Activated T-cell treated with anti-CD3 and anti-CD28 coated beads for 48 hours (primary cell): ENCODE measurements around the gene ENOX1.

Source experiments
- DNase-seq: peaks from one replicate; pipeline ENCODE4 v3.0.0-alpha.2; 2020; ENCODE audit warnings: low read depth

Gene ENOX1

DNA sequence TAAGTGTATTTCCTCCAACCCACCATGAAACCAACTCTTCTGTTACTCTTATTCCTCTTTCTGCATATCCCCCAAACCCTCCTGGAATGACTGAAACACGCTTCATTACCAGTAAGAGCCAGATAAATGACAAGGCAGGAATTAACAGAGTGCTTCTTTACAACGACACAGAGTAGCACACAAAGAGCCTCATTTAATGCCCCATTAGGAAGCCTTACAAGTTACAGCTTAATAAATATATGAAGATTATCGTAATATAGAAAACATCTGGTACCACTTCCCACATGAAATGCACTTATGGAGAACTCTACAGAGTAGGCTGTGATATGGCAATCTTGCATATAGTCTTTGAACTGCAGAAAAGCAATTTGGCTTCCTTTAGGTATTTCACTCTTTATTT lies 116.8 kb downstream of the ENOX1 start:
- no peak for DNase-seq

DNA sequence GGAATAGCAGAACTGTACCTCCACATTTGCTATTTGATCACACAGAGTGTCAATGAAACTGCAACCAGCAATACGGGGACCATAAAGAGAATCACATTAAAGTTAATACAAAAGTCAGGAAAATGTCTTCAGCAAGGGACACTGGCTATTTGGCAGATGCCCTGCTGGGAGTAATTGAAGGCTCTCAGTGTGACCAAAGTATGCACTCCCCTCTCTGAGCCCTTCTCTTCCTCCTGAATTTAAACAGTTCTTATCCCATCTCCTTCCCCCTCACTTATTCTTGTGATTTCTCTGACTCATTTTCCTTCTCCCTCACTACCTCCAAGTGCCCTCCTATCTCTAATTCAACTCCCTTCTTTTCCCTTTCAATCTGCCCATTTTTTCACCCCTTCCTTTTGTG lies 117.7 kb downstream of the ENOX1 start:
- DNase-seq = no peak

DNA sequence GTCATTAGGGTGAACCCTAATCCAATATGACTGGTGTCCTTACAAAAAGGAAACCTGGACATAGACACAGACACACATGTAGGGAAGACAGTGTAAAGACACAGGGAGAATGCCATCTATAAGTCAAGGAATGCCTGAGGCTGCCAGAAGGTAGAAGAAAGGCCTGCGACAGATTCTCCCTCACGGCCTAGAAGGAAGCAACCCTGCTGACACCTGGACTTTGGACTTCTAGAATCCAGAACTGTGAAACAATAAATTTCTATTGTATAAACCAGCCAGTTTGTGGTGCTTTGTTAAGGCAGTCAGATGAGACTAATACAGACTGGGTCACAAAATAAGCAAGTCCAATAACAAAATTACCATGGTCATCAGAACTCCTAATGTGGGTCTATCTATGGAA lies 120.4 kb downstream of the ENOX1 start:
- DNase-seq = no peak

DNA sequence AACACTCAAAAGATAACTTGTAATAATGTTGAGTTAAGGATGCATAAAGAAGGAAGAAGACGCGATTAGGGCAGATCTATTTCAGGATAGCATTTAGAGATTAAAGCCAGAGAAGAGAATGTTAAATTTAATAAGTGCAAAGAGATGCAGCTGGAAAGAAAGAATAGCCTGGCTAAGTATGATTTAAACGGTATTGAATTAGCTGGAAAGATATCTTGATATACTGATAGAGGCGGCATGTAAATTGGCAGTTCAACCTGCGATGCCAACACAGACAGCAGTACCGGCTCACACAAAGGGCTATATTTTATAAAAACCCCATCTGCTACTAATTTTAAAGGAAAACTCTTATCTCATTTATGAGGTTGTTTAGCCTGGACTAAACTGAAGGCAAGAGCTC lies 121.4 kb downstream of the ENOX1 start:
- DNase-seq = no peak

DNA sequence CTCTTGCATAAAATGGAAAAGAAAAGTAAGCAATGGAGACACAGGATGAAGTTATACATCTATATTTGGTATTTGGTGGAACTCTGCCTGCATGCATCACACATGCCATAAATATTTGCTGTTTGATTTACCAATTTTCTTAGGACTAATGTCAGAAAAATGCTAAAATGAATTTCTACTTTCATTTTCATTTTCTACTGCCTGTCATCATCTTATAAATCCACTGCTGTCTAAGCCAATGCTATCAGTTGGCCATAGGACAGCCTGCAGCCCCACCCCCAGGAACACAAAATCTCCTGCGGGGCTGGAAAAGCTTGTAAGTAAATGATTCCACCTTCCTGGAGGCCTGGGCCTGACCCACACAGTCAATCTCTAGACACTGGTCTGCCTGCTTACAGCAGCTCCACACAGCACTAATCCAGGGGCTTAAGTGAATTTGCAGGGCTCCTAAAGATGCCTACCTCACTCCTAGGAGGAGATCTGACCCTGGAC lies 122.0 kb downstream of the ENOX1 start:
- DNase-seq = no peak

DNA sequence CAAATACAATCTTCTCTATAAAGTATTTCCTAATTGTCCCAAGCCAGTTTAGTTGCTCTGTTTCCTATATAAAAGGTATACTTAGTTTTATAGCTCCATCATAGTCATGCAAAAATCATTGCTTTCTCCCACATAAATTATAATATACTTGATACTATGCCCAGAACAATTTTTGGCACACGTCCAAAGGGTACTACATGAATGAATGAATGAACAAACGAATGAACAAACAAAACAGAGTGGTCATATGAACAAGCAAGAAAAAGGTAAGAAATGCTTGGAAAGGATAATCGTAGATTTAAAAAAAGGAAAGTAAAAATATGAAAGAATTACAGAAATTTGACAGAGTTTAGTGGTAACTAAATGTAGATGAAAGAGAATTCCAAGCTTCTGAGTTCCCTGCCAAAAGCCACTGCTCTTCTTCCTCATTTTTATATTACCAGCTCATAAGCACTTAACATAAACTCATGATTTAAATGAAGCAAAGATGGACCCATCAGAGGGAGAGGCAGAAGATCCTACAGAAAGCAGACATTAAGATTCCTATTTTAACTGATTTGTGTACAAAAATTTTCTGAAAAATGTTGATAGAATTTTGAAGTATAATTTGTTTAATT lies 123.2 kb downstream of the ENOX1 start:
- no peak for DNase-seq

DNA sequence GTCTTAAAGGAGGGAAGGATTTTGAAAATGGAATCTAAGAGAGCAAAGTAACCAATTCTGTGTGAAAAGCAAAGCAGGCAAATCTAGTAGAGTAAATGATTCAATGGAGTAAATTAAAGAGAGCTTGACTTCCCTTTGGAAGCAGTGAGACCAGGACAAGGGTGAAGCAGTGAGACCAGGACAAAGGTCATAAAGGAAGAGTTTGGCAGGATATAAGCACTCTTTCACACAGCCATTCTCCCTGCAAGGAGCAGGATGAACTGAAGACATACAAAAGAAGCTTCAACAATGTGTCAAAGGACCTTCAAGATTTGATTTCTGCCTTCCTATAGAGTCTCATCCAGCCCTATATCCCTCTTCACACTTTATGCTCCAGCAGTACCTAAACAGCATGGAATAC lies 123.8 kb downstream of the ENOX1 start:
- no peak for DNase-seq

DNA sequence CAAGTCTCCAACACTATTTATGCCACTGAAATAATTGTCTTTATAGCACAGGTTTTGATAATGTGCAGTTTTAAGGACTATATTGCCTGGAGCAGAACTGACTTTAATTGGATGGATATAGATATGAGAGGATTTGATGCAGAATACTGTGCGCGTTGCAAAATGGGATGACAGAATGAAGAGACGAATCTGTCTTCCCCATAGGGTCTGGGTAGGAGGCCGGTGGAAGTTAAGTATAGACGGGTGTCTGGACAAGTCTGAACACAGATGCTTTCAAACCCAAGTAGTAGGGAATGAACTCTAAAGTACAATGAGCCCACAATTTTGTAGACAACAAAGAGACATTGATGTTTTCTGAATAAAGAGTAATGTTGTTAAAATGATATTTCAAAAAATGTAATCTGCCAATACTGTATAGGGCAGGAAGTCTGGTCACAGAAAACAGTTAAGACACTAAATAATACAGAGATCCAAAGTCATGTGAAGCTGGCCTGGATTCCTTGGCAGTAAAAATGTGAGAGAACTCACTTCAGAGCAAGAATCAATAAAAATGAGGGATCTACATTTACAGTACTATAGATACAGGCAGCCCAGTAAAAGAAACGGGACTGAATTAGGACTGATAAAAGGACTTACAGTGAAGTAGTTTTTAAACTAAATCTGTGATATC lies 125.5 kb downstream of the ENOX1 start:
- no peak for DNase-seq

DNA sequence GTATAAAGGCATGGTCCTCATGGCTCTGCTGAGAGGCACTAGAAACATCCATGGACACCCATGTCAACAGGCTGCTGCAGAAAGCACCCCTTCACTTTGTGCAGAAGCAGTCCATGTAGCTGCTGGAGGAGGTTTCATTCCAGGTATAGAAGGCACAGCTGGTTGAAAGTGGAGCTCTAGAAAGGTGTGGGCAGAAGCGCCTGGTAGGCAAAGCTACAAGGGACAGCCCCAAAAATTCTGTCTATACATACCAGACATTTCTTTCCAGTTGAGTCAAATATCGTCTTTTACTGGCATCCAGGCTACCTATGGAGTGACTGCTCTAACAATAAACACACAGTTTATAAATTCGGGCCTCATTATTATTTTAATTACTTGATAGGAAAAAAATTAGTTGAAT lies 129.3 kb downstream of the ENOX1 start:
- no peak for DNase-seq

DNA sequence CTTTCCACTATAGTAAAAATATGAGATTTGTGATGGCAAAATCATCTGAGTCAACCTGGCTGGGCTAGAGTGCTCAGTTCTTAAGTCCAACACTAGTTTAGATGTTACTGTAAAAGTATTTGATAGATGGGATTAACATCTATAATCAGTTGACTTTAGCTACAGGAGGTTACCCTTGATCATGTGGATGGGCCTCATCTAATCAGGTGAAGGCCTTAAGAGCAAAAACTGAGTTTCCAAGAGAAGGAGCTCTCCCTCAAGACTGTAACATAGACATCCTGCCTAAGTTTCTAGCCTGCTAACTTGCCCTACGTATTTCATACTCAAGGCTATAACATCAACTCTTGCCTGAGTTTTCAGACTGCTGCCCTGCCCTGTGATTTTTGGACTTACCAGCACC lies 132.8 kb downstream of the ENOX1 start:
- DNase-seq = no peak

DNA sequence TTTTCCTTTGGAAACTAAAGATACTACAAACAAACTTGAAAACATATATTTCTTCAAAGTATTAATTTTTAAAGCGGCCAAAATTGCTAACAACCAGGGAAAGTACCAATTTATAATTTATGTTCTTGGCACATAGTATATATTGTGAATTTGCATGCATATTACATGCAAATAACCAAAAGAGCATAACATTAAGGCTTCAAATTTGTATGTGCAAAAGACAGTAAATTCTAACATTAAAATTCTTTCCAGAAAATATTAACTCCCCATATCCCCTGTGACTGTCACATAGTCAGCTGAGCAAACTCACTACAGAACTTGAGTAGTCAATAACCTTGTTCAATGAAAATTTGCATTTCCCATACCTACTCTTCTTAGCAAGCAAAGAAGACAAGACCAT lies 133.4 kb downstream of the ENOX1 start:
- DNase-seq = no peak

DNA sequence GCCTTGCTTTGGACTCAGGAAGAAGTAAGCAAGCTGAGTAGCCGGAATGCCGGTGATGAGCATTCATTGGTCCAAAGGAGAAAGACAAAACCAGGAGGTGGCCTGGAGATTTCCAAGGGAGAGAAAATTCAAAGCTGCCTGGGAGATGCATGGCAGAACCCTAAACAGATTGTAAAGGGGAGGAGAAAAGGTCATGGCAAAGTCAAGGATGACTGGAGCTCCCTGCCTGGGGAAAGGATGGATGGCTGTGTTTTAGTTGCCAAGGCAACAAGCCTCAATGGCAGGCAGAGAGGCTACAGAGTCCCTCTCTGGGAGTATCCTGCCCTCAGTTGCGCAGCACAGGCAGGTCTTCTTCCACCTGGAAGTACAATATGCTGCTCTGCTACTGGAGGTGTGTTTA lies 134.0 kb downstream of the ENOX1 start:
- no peak for DNase-seq

DNA sequence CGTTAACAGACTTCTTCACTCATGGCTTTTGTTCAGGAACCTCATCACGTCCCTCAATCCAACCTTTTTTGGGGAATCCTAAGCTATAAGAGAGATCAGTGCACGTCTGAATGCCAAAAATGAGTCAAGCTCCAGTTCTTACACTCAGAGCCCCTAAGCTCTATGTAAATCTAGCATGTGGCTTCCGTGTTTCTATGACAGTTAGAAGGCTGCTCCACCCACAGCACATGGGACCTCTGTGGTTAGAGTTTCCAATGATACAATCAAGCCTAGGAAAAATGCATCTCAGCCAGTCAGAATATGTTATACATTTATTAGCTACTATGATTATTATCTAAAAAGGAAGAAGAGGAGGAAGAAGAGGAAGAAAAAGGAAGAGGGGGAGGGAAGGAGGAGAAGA lies 135.9 kb downstream of the ENOX1 start:
- DNase-seq = no peak

DNA sequence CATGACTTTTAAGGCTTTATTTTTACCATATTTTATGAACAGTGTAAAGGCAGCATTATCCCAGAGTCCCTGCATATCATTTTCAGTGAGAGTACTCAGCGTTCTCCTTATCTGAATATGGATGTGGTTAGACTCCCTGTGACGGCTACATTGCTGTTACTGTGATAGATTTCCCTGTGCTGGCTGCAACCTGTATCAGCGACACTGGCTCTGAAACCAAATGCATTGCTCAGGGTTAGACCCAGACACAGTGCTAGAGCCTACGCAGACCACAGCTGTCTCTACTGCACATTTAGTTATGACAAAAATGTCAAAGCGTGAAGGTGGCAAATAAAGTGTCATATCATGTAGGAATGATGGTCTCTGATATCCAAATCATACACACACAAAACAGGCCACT lies 138.0 kb downstream of the ENOX1 start:
- no peak for DNase-seq

DNA sequence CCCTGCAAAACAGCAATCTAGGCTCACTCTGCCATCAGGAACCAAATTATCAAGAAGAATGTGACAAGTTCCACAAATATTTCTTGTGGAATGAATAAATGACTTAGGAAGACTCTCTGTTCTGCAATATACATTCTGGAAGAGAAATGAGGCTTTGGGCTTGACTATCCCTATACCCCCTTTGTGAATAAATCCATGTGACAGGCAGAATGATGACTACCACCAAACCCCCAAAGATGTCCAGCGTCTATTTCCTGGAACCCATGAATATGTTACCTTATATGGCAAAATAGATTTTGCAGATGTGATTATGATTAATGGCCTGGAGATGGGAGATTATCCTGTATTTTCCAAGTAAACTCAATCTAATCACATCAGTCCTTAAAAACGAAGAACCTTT lies 139.3 kb downstream of the ENOX1 start:
- no peak for DNase-seq

DNA sequence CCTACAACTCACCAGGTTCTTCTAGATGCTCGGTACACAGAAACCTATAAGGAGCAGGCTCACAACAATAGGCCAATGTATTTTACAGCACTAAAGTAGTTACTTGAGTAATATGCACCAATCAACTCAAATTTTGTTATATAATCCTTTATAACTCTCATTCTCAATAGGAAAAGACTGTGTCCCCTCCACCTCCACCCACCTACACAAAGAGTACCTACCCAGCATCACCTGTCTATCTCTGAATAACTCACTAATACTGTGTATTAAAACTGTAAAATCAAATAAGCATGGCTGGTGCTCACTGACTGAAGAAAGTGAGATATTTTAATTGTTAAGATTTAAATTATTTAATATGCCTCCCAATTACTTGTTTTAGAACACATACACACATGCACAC lies 146.3 kb downstream of the ENOX1 start:
- no peak for DNase-seq

DNA sequence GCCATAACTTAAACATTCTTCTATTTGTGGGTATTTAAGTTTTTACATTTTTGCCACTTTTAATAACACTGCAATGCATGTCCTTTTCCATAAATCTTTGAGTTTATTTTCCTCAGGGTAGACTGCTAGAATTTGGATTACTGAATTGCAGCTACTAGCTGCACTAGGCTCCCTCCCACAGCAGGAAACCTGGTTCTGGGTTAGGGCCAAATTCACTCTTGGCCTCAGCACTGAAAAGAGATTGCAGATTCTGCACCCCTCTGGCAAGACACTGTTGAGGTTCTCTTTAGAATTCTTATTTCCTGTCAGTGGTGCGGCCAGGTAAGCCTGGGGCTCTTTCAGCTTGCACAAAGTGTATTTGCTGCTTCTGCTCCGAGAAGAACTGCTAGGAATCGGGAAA lies 155.7 kb downstream of the ENOX1 start:
- no peak for DNase-seq

DNA sequence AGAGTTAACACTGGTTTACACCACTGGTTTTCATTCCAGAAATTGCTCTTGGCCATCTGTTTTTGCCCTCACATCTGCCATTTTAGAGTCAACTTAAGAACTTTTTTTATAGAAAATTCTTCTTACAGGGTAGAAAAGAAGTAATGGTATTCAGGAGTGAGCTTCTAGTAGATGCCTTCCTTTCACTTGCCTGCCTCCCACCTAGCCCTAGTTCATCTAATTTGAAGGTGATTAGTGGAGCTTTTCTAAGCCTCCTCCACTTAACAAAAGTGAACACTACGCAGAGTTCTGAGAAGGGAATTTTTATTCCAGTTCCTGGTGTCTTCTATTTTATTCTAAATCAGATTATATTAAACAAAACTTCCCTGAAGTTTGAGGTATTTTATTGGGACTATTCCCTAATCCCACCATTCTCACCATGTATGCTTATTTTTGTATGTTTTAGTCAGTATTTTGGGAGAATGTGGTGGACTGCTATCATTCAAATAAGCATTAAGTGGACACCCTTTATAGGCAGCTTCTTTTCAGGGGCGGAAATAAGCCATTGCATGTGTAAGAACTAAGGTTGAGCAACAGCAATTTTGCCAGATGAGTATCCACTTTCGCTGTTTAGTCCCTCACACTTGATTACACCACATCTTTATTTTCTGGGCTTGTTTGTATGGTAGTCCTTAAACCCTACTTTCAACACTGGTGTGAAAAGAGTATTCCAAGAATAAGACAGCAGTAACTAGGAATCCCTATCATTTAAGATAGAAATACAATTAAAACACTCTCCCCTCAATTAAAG lies 156.9 kb downstream of the ENOX1 start:
- DNase-seq = no peak

DNA sequence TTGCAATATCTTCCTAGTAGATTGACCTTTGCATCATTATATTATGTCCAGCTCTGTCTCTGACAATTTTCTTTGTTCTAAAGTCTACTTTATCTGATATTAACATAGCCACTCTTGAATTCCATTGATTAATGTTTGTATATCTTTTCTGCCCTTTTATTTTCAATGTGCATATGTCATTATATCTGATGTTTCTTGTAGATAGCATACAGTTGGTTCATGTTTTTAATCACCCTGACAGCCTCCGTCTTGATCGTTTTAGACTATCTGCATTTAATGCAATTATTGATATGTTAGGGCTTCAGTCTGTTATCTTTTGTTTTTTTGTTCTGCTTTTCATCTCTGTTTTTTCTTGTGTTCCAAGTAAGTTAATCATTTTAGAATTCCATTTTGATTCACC lies 159.8 kb downstream of the ENOX1 start:
- no peak for DNase-seq

DNA sequence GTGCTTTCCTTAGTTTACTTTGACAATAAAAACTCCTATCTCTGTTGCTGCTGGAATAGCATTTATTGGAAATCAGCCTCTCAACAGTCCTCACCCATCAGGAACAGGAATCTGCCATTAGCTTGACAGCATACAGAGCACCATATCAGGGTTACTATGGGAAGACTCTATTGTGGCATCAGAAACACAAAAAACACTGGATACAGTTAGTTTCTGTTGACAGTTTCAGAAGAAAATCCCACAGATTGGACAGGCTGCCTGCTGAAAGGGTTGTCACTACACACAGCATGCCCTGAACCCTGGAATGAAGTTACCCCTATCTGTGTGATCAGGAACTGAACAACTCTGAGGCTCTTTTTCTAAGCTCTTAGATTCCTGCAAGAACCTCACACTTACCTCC lies 172.7 kb downstream of the ENOX1 start:
- no peak for DNase-seq

DNA sequence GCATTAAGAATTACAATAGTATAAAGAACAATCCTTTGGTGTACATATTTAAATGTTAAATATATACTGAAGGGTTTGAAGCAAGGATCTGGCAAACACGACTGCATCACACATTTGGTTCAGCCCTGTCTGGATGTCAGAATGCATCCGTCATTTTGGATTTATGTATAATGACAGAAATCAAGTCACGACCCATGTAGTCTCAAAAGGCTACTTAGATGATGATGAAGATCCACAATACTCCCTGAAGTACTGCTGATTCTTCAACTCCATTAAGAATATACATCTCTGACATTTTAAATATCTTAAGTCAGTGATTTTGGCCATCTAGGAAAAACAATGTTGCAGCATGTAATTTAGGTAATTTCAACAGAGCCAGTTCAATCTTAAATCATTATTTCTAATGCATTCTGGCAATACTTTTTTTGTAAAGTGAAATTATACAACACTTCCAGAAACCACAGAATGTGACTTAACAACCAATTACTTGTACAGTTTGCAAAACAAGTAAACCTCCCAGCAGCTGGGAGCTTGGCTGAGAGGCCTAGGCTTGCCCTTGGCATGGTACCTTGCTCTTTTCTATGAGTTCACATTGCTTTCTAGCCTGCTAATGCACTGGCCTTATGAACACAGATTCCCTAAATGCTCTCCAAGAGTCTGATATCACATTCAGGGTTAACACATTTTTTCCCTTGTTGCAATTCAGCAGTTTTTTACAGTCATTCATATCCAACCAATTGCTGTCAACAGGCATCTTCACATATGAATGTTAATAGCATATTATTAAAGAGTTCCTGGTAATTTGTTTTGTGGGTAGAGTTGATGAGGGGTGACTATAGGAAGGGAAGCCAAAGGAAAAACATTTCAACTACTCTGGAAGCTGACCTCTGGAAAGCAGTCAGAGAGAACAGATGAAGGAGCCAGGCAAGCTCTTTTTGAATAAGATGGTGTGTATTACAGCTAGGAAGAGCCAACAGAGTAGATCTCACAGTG lies 175.2 kb downstream of the ENOX1 start:
- DNase-seq = no peak
